ENCODE measurements around the gene HTR6. TPM values are rescaled to one million over a fixed set of nuclear protein-coding genes. Genes with fewer than 3 reads are reported as not detected.

The HTR6 gene
- total RNA-seq, 1 experiment from 2014 or later: 0.37 TPM

GRCh38 chr1:19725606-19726005, 60.9 kb downstream of the HTR6 start:
- no peak overlapping the region for H3K4me3 Mint-ChIP-seq
- Histone ChIP-seq H3K9me3 (ENCODE audit: control insufficient read depth, low read depth, low read length) (no peaks in the 10 kb centered on the region), H3K79me1 (ENCODE audit: insufficient read depth, low read depth, low read length, poor library complexity, severe bottlenecking) (no peaks in the 10 kb centered on the region), H2AK5ac (ENCODE audit: insufficient read length, low read length) (no peak overlapping the region), H3K23me2 (ENCODE audit: insufficient read length, low read depth, low read length, poor library complexity, severe bottlenecking) (no peaks in the 10 kb centered on the region), H4K91ac (ENCODE audit: insufficient read length, low read depth, low read length) (no peak overlapping the region), H4K5ac (ENCODE audit: insufficient read length, low read depth, low read length) (no peak overlapping the region), H2BK120ac (ENCODE audit: low read depth, low read length, poor library complexity, severe bottlenecking) (no peak overlapping the region), H2AFZ (ENCODE audit: low read length) (no peak overlapping the region), H2BK20ac (ENCODE audit: low read depth, low read length, poor library complexity, severe bottlenecking) (no peak overlapping the region), H2BK12ac (ENCODE audit: insufficient read length, low read depth, low read length) (no peak overlapping the region), H3K79me2 (ENCODE audit: insufficient read depth, low read length) (no peaks in the 10 kb centered on the region), H3K14ac (ENCODE audit: insufficient read depth, low read length) (no peak overlapping the region; the same call in 1 of the 2 replicates), H3K56ac (ENCODE audit: insufficient read length, low read depth, low read length) (no peak overlapping the region), H3K27ac (ENCODE audit: insufficient read length, low read depth, low read length) (no peak overlapping the region), H2BK5ac (ENCODE audit: insufficient read length, low read length) (no peak overlapping the region), H3K18ac (ENCODE audit: insufficient read length, low read depth, low read length) (no peak overlapping the region), H3K23ac (ENCODE audit: insufficient read length, low read depth, low read length) (no peak overlapping the region), H3K27me3 (ENCODE audit: insufficient read depth, low read length) (no peaks in the 10 kb centered on the region; the same call in 1 of the 2 replicates), H3K4me2 (ENCODE audit: insufficient read depth, insufficient read length, low read length) (no peak overlapping the region), H3K9ac (ENCODE audit: extremely low read depth, insufficient read length, low read length) (no peak overlapping the region), H4K20me1 (ENCODE audit: control insufficient read depth, insufficient read depth, insufficient read length) (no peaks in the 10 kb centered on the region), H4K8ac (replicated peaks; ENCODE audit: insufficient read length, low read depth, low read length) (no peak overlapping the region), H3K4me1 (ENCODE audit: insufficient read depth, low read length) (peaks cover 6% of the 10 kb centered on the region), H3T11ph (ENCODE audit: low read length) (no peak overlapping the region), H3K4ac (ENCODE audit: low read depth, low read length) (no peak overlapping the region), H2BK15ac (ENCODE audit: low read depth, low read length) (no peak overlapping the region)
- no CpG with 5 or more reads among the region's 9 CpGs for WGBS (ENCODE audit: extremely low coverage, insufficient read length, low lambda C conversion rate)
- peaks cover 3% of the 10 kb centered on the region; the same call in 1 of the 2 replicates for H3K27me3 Mint-ChIP-seq (ENCODE audit: low read depth)
- TF ChIP-seq CTCF (conservative IDR thresholded peaks at IDR 0.05): no peak
- H3K9me3 Mint-ChIP-seq: peaks cover 0 to 9% of the 10 kb centered on the region in 2 experiments; a peak in 3 of 5 replicates
- DNase-seq: no peak
- no peak overlapping the region for H3K27ac Mint-ChIP-seq
- H3K36me3 Mint-ChIP-seq (ENCODE audit: insufficient read depth in 1 of 3, low read depth in 3 of 3): peaks cover 0 to 7% (median 4%) of the 10 kb centered on the region in 3 experiments; a peak in 2 of 7 replicates
- H3K4me1 Mint-ChIP-seq: peaks cover 16 to 29% of the 10 kb centered on the region in 2 experiments
